Endothelial cell of umbilical vein (primary cell): Measurements from ENCODE around the gene ID1. TPM values are rescaled to one million over a fixed set of nuclear protein-coding genes. Genes with fewer than 3 reads are reported as not detected.
A peak's percentile ranks its signal among the peaks of the same experiment; 100 is the strongest.

ENCODE experiments used
- BruUV-seq: library from RNA; stranded (reverse); fragments of 400-500 nt; replicated peaks from 2 replicates; lab custom pipeline; 2021; lab: Mats Ljungman, UMichigan
- CTCF ChIA-PET: fragments of 300-600, 350-600 bp; sonication (Branson Sonifier 250); formaldehyde crosslinking; loops from one replicate; lab custom pipeline; 2021; ENCODE audit warnings: antibody characterized with exemption, inconsistent platforms; lab: Charles Lee
- POLR2A ChIA-PET: fragments of 300-600, 350-600 bp; sonication (Branson Sonifier 250); formaldehyde crosslinking; loops from one replicate; lab custom pipeline; 2021; ENCODE audit warnings: antibody characterized with exemption, inconsistent platforms; lab: Charles Lee
- DNase-seq: peaks from one replicate; pipeline ENCODE4 v3.0.0-alpha.2; 2011; ENCODE audit warnings: low read depth, low spot score
- FAIRE-seq: peaks from 2 replicates; lab custom pipeline; 2011; peaks lifted over from hg19 to GRCh38; lab: Jason Lieb, UNC
- H2AFZ ChIP-seq: 2 replicates; pipeline ENCODE4 v1.6.0; 2012; ENCODE audit warnings: low read depth, low read length, control low read depth, inconsistent platforms
- H3K27ac ChIP-seq: 2 replicates; pipeline ENCODE4 v1.5.1; 2011; ENCODE audit warnings: low read depth, mild to moderate bottlenecking, control low read depth, low read length, moderate library complexity; ENCODE audit not compliant: insufficient read depth
- H3K27me3 ChIP-seq, 2 experiments: 2 replicates each; pipeline versions ENCODE4 v1.6.0 to v1.6.1; 2011; ENCODE audit warnings: low read length in 2 of 2, mixed read lengths in 1 of 2; ENCODE audit not compliant: control insufficient read depth in 2 of 2, insufficient read depth in 2 of 2
- H3K36me3 ChIP-seq, 2 experiments: 2 replicates in 1 of 2; 3 replicates in 1 of 2; pipeline ENCODE4 v1.5.1; 2011; ENCODE audit warnings: low read length in 2 of 2, mild to moderate bottlenecking in 1 of 2, moderate library complexity in 1 of 2; ENCODE audit not compliant: control insufficient read depth in 2 of 2, insufficient read depth in 2 of 2; ENCODE audit errors: extremely low read depth in 1 of 2
- H3K4me1 ChIP-seq: 3 replicates; pipeline ENCODE4 v1.5.1; 2011; ENCODE audit warnings: mild to moderate bottlenecking, low read length; ENCODE audit not compliant: control insufficient read depth, insufficient read depth; ENCODE audit errors: extremely low read depth
- H3K4me2 ChIP-seq: 2 replicates; pipeline ENCODE4 v1.6.1; 2011; ENCODE audit warnings: low read length, control low read depth, mixed read lengths; ENCODE audit not compliant: insufficient read depth
- H3K4me3 ChIP-seq, 3 experiments: fragments of 200-600 bp in 1 of 3; sonication (generic), shearing (Covaris generic) in 1 of 3; replicated peaks in 1 of 3; 2 replicates each; pipeline ENCODE4 v1.5.1; 2011 to 2016; ENCODE audit warnings: control low read depth in 3 of 3, low read length in 3 of 3, mild to moderate bottlenecking in 2 of 3, inconsistent platforms in 1 of 3, low read depth in 1 of 3, moderate library complexity in 1 of 3; ENCODE audit not compliant: insufficient read depth in 1 of 3
- H3K79me2 ChIP-seq: 2 replicates; pipeline ENCODE4 v1.6.0; 2012; ENCODE audit warnings: low read length, inconsistent platforms; ENCODE audit not compliant: control insufficient read depth, insufficient read depth
- H3K9ac ChIP-seq: replicated peaks from 2 replicates; pipeline ENCODE3; 2011; ENCODE audit warnings: low read length, control low read depth; ENCODE audit not compliant: insufficient read depth; ENCODE audit errors: extremely low read depth
- H3K9me1 ChIP-seq: replicated peaks from 3 replicates; pipeline ENCODE4 v1.6.0; 2011; ENCODE audit warnings: mild to moderate bottlenecking, low read length; ENCODE audit not compliant: control insufficient read depth, insufficient read depth; ENCODE audit errors: extremely low read depth
- H3K9me3 ChIP-seq: replicated peaks from 2 replicates; pipeline ENCODE4 v1.5.1; 2012; ENCODE audit warnings: low read length, inconsistent platforms; ENCODE audit not compliant: control insufficient read depth, insufficient read depth
- H4K20me1 ChIP-seq: replicated peaks from 2 replicates; pipeline ENCODE3; 2011; ENCODE audit warnings: mild to moderate bottlenecking, low read length; ENCODE audit not compliant: control insufficient read depth, insufficient read depth; ENCODE audit errors: extremely low read depth
- EZH2 ChIP-seq: IDR thresholded peaks from 2 replicates; pipeline ENCODE4 v1.6.1; 2012; ENCODE audit warnings: borderline replicate concordance, low read depth, mild to moderate bottlenecking, moderate library complexity, low read length, inconsistent platforms; ENCODE audit not compliant: severe bottlenecking
- FOS ChIP-seq: IDR thresholded peaks from 2 replicates; pipeline ENCODE4 v1.6.1; 2011; ENCODE audit warnings: mild to moderate bottlenecking, low read length, moderate library complexity, borderline replicate concordance; ENCODE audit not compliant: insufficient read depth
- GATA2 ChIP-seq: IDR thresholded peaks from 2 replicates; pipeline ENCODE4 v1.7.0; 2011; ENCODE audit warnings: low read depth, mild to moderate bottlenecking, moderate library complexity, mixed read lengths, low read length; ENCODE audit not compliant: insufficient read length, insufficient read depth
- JUN ChIP-seq: IDR thresholded peaks from 2 replicates; pipeline ENCODE4 v1.6.1; 2011; ENCODE audit warnings: borderline replicate concordance, low read depth; ENCODE audit not compliant: insufficient read length, insufficient read depth
- MYC ChIP-seq: IDR thresholded peaks from one replicate; pipeline ENCODE4 v1.6.1; 2011; ENCODE audit warnings: mild to moderate bottlenecking, low read depth, low read length
- POLR2A ChIP-seq: IDR thresholded peaks from 2 replicates; pipeline ENCODE4 v1.6.1; 2012; ENCODE audit warnings: low read depth, mild to moderate bottlenecking, control low read depth, low read length
- POLR2AphosphoS5 ChIP-seq: IDR thresholded peaks from 2 replicates; pipeline ENCODE4 v1.6.1; 2012; ENCODE audit warnings: low read depth, mild to moderate bottlenecking, control low read depth, low read length, moderate library complexity; ENCODE audit not compliant: insufficient read depth
- dilution Hi-C: fragments of 300-500 bp; cut with MboI; formaldehyde crosslinking; loops from one replicate; pipeline ENCODE4 v1.15.0; 2019; ENCODE audit warnings: low sequenced_read_pairs; ENCODE audit not compliant: extremely low pct_ligation_motif_present
- intact Hi-C: fragments of 100-400 bp; cut with micrococcal nuclease; formaldehyde crosslinking; loops from one replicate; pipeline ENCODE4 v1.10.0; 2022
- polyA plus RNA-seq, 4 experiments: library from polyadenylated mRNA; depleted of rRNA in 3 of 4; stranded (reverse) in 3 of 4; unstranded in 1 of 4; fragments of >200 nt; gene quantifications; 2 replicates each; pipeline versions ENCODE4 v1.2.1 to v1.2.3, GENCODE V29; 2011 to 2012; ENCODE audit warnings: missing spikeins in 1 of 4
- total RNA-seq: library from RNA; stranded (reverse); gene quantifications from 2 replicates; pipeline ENCODE4 v1.2.3, GENCODE V29; 2021
- TF ChIP-seq, protein P1 (sequence below), 2 donors: IDR thresholded peaks; 1 replicate in 1 of 2; 2 replicates in 1 of 2; pipeline ENCODE4 v1.5.1; 2011; ENCODE audit warnings: low read length in 2 of 2, mild to moderate bottlenecking in 2 of 2, moderate library complexity in 2 of 2, control low read depth in 1 of 2, inconsistent platforms in 1 of 2, low read depth in 1 of 2; ENCODE audit not compliant: insufficient read depth in 1 of 2; ENCODE audit errors: extremely low read depth in 1 of 2
- TF ChIP-seq, protein P2 (sequence below): IDR thresholded peaks from 2 replicates; pipeline ENCODE4 v1.6.1; 2011; ENCODE audit not compliant: insufficient read depth, insufficient read length

The ID1 gene
- total and polyA plus RNA-seq, 2 donors (not counting 3 experiments of a cell fraction or from before 2014, with no cell fraction given): 78.9 to 152 TPM

DNA sequence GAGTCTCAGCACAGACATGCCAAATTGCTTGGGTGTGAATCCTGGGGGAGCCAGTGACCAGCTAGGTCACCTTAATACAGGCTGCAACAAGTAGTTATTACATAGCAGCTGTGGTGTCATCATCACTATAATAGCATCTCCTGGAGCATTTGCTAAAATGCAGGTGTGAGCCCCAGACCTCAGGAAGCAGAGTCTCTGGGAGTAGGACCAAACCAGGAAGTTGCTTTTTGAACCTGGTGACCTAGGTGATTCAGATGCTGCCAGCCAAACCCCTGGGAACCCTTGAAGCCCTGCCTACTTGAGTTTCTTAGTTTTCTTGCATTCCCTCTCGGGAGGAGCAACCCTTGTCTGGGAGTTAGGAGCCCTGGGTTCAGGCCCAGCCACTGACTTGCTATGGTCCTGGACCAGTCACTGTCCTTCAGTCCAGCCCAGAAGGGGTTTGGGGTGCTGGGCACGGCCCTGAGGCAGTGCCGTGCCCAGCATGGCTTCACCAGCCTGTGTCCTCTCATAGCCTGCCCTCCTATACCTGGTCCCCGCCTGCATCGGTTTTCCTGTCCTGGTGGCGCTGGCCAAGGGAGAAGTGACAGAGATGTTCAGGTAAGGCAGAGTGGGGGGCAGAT, 39.3 kb upstream of the ID1 start:
- H3K4me3 ChIP-seq: no peak overlapping the region
- H3K27me3 ChIP-seq: no peaks in the 10 kb centered on the region
- POLR2A ChIA-PET: interaction anchor here (0.5 kb wide), 1 partner anchor 12 kb away, joined by 7 read pairs; no protein-coding TSS in a partner anchor
- H4K20me1 ChIP-seq: no peaks in the 10 kb centered on the region
- no peak overlapping the region for H2AFZ ChIP-seq
- peak; percentile 12 for FAIRE-seq
- no peak overlapping the region for H3K4me2 ChIP-seq
- no peaks in the 10 kb centered on the region for H3K9me1 ChIP-seq
- TF ChIP-seq EZH2 (no peak), POLR2A (no peak), MYC (no peak), JUN (no peak), POLR2AphosphoS5 (no peak), GATA2 (no peak), FOS (no peak)
- TF ChIP-seq, protein P1, sequence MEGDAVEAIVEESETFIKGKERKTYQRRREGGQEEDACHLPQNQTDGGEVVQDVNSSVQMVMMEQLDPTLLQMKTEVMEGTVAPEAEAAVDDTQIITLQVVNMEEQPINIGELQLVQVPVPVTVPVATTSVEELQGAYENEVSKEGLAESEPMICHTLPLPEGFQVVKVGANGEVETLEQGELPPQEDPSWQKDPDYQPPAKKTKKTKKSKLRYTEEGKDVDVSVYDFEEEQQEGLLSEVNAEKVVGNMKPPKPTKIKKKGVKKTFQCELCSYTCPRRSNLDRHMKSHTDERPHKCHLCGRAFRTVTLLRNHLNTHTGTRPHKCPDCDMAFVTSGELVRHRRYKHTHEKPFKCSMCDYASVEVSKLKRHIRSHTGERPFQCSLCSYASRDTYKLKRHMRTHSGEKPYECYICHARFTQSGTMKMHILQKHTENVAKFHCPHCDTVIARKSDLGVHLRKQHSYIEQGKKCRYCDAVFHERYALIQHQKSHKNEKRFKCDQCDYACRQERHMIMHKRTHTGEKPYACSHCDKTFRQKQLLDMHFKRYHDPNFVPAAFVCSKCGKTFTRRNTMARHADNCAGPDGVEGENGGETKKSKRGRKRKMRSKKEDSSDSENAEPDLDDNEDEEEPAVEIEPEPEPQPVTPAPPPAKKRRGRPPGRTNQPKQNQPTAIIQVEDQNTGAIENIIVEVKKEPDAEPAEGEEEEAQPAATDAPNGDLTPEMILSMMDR (IDR thresholded peaks at IDR 0.05; ENCODE audit: extremely low read depth in 1 of 2, insufficient read depth in 1 of 2, low read depth in 1 of 2, low read length in 2 of 2): no peak
- TF ChIP-seq, protein P2, sequence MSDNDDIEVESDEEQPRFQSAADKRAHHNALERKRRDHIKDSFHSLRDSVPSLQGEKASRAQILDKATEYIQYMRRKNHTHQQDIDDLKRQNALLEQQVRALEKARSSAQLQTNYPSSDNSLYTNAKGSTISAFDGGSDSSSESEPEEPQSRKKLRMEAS: no peak
- intact Hi-C loops: no loop called here
- no peak for DNase-seq
- no peak overlapping the region for H3K9ac ChIP-seq
- CTCF ChIA-PET: interaction anchor here (0.7 to 30.9 kb wide), 3 partner anchors 10 to 68 kb away, joined by 3 to 1817 read pairs (median 4); partner anchors contain the start of gene ID1
- H3K9me3 ChIP-seq: no peaks in the 10 kb centered on the region
- dilution Hi-C loops: no loop called here
- peaks cover 11 to 17% of the 10 kb centered on the region in 2 experiments for H3K36me3 ChIP-seq
- H3K4me1 ChIP-seq: peaks cover 49% of the 10 kb centered on the region
- no peaks in the 10 kb centered on the region for H3K79me2 ChIP-seq
- no TSS peak for BruUV-seq
- H3K27ac ChIP-seq: no peak overlapping the region
